Panc1 (cell line): ENCODE results near the gene LRMDA. TPM values are rescaled to one million over a fixed set of nuclear protein-coding genes. Genes with fewer than 3 reads are reported as not detected.

Experiments used
- ATAC-seq: fragments of 200-7000 bp; cut with Tn5 transposase; 2 replicates; pipeline ENCODE4 v1.9.1; 2020; ENCODE audit warnings: mild to moderate bottlenecking, moderate library complexity
- BruUV-seq: library from RNA; stranded (reverse); fragments of 400-500 nt; replicated peaks from 2 replicates; lab custom pipeline; 2021; lab: Mats Ljungman, UMichigan
- CTCF ChIA-PET: fragments of 300-600 bp; sonication (Branson Sonifier 250); formaldehyde crosslinking; loops from one replicate; lab custom pipeline; 2022; ENCODE audit warnings: antibody characterized with exemption; lab: Charles Lee
- POLR2A ChIA-PET: fragments of 300-600 bp; sonication (Branson Sonifier 250); formaldehyde crosslinking; loops from one replicate; lab custom pipeline; 2022; ENCODE audit warnings: antibody characterized with exemption; lab: Charles Lee
- DNase-seq: peaks from one replicate; pipeline ENCODE4 v3.0.0-alpha.2; 2010; ENCODE audit warnings: low read depth, low spot score
- H3K27ac ChIP-seq: 2 replicates; pipeline ENCODE4 v1.5.1; 2011; ENCODE audit warnings: mild to moderate bottlenecking, low read length, inconsistent platforms
- H3K27me3 ChIP-seq: fragments of 200-500 bp; sonication (Bioruptor generic); 2 replicates; pipeline ENCODE4 v1.6.0; 2014; ENCODE audit warnings: low read length, inconsistent platforms; ENCODE audit not compliant: control insufficient read depth, insufficient read depth
- H3K36me3 ChIP-seq: fragments of 200-500 bp; sonication (Bioruptor generic); 2 replicates; pipeline ENCODE4 v1.5.1; 2014; ENCODE audit warnings: inconsistent platforms, mild to moderate bottlenecking, low read length, moderate library complexity; ENCODE audit not compliant: control insufficient read depth, insufficient read depth
- H3K4me1 ChIP-seq: 2 replicates; pipeline ENCODE4 v1.5.1; 2011; ENCODE audit warnings: inconsistent platforms, mild to moderate bottlenecking, low read length, moderate library complexity; ENCODE audit not compliant: control insufficient read depth, insufficient read depth
- H3K4me3 ChIP-seq, 2 experiments: 2 replicates each; pipeline ENCODE4 v1.5.1; 2011 to 2012; ENCODE audit warnings: low read depth in 2 of 2, low read length in 2 of 2, mild to moderate bottlenecking in 2 of 2, inconsistent platforms in 1 of 2, moderate library complexity in 1 of 2
- H3K9me3 ChIP-seq: fragments of 200-500 bp; sonication (Bioruptor generic); 2 replicates; pipeline ENCODE4 v1.5.1; 2014; ENCODE audit warnings: low read depth, mild to moderate bottlenecking, inconsistent platforms, low read length, moderate library complexity; ENCODE audit not compliant: control insufficient read depth, insufficient read depth
- POLR2AphosphoS5 ChIP-seq: IDR thresholded peaks from 2 replicates; pipeline ENCODE4 v1.6.1; 2012; ENCODE audit warnings: mild to moderate bottlenecking, low read depth, low read length, moderate library complexity
- SIN3A ChIP-seq: IDR thresholded peaks from 2 replicates; pipeline ENCODE4 v1.6.1; 2012; ENCODE audit warnings: low read depth, mild to moderate bottlenecking, low read length, moderate library complexity, borderline replicate concordance; ENCODE audit not compliant: insufficient read depth
- TCF7L2 ChIP-seq: IDR thresholded peaks from 2 replicates; pipeline ENCODE4 v1.6.1; 2011; ENCODE audit warnings: mild to moderate bottlenecking, low read depth, low read length, inconsistent platforms
- in situ Hi-C: cut with HindIII; loops from 2 replicates; pipeline ENCODE4 v1.10.0; 2016; ENCODE audit warnings: low sequenced_read_pairs, low pct_unique_long_range_greater_than_20kb
- intact Hi-C: fragments of 100-400 bp; cut with micrococcal nuclease; formaldehyde crosslinking; loops from one replicate; pipeline ENCODE4 v1.10.0; 2022; ENCODE audit not compliant: unreplicated experiment
- total RNA-seq: library from RNA; stranded (reverse); gene quantifications from one replicate; pipeline ENCODE4 v1.2.1, GENCODE V29; 2021; ENCODE audit not compliant: unreplicated experiment
- TF ChIP-seq, protein P1 (sequence below), 2 experiments: IDR thresholded peaks; 2 replicates each; pipeline ENCODE4 v1.6.1; 2011 to 2012; ENCODE audit warnings: low read depth in 2 of 2, control low read depth in 1 of 2, low read length in 1 of 2, mild to moderate bottlenecking in 1 of 2, moderate library complexity in 1 of 2; ENCODE audit not compliant: insufficient read depth in 1 of 2
- TF ChIP-seq, protein P2 (sequence below): fragments of 450-650 bp; IDR thresholded peaks from 2 replicates; pipeline ENCODE4 v1.5.1; 2017; ENCODE audit warnings: mild to moderate bottlenecking

LRMDA gene
- total RNA-seq, 1 experiment from 2014 or later: 1.2 TPM

DNA sequence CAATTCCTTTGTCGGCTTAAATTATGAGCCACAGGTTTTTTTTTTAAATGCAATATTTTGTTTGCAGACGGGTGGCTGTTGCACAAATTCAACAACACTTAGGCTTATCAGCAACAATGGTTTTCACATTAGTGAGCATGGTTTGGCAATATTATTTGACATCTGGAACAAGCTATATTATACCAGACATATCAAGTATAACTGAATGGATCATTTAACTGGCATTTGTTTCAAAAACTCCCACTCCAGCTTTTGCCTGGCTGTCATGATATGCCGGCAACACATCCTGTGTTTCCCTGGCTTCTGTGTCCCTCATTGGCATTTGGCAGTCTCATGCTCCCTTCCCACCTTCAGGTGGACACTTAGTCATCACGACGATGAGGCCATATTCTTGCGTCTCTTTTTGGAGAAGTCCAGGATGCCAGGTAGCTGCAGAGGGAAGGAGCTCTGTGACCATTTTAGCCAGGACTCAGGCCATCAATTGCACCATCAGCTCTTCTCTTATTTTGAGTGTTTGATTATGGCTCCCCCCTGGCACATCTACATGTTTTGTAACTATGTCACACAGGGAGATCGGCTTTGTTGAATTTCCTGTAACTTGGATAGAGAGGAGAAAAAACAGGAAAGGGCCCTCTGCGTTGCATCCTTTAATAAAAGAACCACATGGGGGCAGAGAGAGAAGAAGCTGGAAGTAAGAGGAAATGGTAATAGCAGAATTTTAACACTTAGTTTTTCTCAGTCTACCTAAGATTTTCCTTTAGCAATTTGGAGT, 413.9 kb downstream of the LRMDA start:
- BruUV-seq: no TSS peak
- intact Hi-C loops: no loop called here
- ATAC-seq (no peak), DNase-seq (no peak)
- TF ChIP-seq, protein P1, sequence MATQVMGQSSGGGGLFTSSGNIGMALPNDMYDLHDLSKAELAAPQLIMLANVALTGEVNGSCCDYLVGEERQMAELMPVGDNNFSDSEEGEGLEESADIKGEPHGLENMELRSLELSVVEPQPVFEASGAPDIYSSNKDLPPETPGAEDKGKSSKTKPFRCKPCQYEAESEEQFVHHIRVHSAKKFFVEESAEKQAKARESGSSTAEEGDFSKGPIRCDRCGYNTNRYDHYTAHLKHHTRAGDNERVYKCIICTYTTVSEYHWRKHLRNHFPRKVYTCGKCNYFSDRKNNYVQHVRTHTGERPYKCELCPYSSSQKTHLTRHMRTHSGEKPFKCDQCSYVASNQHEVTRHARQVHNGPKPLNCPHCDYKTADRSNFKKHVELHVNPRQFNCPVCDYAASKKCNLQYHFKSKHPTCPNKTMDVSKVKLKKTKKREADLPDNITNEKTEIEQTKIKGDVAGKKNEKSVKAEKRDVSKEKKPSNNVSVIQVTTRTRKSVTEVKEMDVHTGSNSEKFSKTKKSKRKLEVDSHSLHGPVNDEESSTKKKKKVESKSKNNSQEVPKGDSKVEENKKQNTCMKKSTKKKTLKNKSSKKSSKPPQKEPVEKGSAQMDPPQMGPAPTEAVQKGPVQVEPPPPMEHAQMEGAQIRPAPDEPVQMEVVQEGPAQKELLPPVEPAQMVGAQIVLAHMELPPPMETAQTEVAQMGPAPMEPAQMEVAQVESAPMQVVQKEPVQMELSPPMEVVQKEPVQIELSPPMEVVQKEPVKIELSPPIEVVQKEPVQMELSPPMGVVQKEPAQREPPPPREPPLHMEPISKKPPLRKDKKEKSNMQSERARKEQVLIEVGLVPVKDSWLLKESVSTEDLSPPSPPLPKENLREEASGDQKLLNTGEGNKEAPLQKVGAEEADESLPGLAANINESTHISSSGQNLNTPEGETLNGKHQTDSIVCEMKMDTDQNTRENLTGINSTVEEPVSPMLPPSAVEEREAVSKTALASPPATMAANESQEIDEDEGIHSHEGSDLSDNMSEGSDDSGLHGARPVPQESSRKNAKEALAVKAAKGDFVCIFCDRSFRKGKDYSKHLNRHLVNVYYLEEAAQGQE (IDR thresholded peaks at IDR 0.05; ENCODE audit: insufficient read depth in 1 of 2, low read depth in 2 of 2, low read length in 1 of 2): no peak
- no peak for TF ChIP-seq SIN3A
- TF ChIP-seq POLR2AphosphoS5: no peak
- TF ChIP-seq, protein P2, sequence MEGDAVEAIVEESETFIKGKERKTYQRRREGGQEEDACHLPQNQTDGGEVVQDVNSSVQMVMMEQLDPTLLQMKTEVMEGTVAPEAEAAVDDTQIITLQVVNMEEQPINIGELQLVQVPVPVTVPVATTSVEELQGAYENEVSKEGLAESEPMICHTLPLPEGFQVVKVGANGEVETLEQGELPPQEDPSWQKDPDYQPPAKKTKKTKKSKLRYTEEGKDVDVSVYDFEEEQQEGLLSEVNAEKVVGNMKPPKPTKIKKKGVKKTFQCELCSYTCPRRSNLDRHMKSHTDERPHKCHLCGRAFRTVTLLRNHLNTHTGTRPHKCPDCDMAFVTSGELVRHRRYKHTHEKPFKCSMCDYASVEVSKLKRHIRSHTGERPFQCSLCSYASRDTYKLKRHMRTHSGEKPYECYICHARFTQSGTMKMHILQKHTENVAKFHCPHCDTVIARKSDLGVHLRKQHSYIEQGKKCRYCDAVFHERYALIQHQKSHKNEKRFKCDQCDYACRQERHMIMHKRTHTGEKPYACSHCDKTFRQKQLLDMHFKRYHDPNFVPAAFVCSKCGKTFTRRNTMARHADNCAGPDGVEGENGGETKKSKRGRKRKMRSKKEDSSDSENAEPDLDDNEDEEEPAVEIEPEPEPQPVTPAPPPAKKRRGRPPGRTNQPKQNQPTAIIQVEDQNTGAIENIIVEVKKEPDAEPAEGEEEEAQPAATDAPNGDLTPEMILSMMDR: no peak
- TF ChIP-seq TCF7L2: no peak
- Histone ChIP-seq H3K4me3 (no peak overlapping the region), H3K27me3 (peaks cover 9% of the 10 kb centered on the region; the same call in 1 of the 2 replicates), H3K27ac (no peak overlapping the region), H3K36me3 (no peaks in the 10 kb centered on the region), H3K9me3 (no peaks in the 10 kb centered on the region), H3K4me1 (no peaks in the 10 kb centered on the region)
- in situ Hi-C loops: no loop called here
- ChIA-PET CTCF (no interaction called here), POLR2A (no interaction called here)

DNA sequence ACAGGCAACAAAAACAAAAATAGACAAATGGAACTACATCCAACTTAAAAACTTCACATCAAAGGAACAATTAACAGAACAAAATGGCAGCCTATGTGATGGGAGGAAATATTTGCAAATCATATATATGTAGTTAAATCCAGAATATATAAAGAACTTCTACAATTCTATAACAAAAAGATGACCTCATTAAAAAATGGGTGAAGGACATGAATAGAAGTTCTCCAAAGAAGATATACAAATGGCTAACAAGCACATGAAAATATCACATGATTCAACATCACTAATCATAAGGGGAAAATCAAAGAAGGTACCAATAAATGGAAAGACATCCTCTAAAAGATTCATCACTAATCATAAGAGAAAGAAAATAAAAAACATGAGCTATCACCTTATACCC, 416.1 kb downstream of the LRMDA start:
- Histone ChIP-seq H3K4me1 (no peaks in the 10 kb centered on the region), H3K27ac (no peak overlapping the region), H3K9me3 (no peaks in the 10 kb centered on the region), H3K27me3 (peaks cover 4% of the 10 kb centered on the region; the same call in 1 of the 2 replicates), H3K36me3 (no peaks in the 10 kb centered on the region), H3K4me3 (no peak overlapping the region)
- CTCF ChIA-PET: no interaction called here
- no peak for ATAC-seq
- intact Hi-C loops: no loop called here
- no peak for TF ChIP-seq SIN3A
- TF ChIP-seq, protein P1 (IDR thresholded peaks at IDR 0.05; ENCODE audit: insufficient read depth in 1 of 2, low read depth in 2 of 2, low read length in 1 of 2): no peak
- no peak for TF ChIP-seq POLR2AphosphoS5
- TF ChIP-seq TCF7L2: no peak
- TF ChIP-seq, protein P2: no peak
- no peak for DNase-seq
- POLR2A ChIA-PET: interaction anchor here (0.6 kb wide), 1 partner anchor 85 kb away, joined by 3 read pairs; no protein-coding TSS in a partner anchor
- BruUV-seq: no TSS peak
- in situ Hi-C loops: no loop called here
